Ovary (tissue), 10 donors: Measurements from ENCODE around the gene TNFSF13. TPM values are rescaled to one million over a fixed set of nuclear protein-coding genes. Genes with fewer than 3 reads are reported as not detected.

ENCODE experiments used
- DNase-seq, 5 donors: peaks; one replicate each; pipeline ENCODE4 v3.0.0-alpha.2; 2019 to 2020
- H3K27ac ChIP-seq, 2 donors: fragments of 200-600 bp; one replicate each; pipeline versions ENCODE4 v1.5.1 to v1.8.0; 2019 to 2022
- H3K27me3 ChIP-seq: fragments of 200-600 bp; one replicate; pipeline ENCODE4 v1.8.0; 2022
- H3K36me3 ChIP-seq: fragments of 200-600 bp; sonication (generic); one replicate; pipeline ENCODE4 v1.5.1; 2019
- H3K4me1 ChIP-seq: one replicate; pipeline ENCODE4 v1.8.1; 2013; ENCODE audit warnings: mild to moderate bottlenecking, moderate library complexity; ENCODE audit not compliant: insufficient read depth
- H3K4me3 ChIP-seq: fragments of 200-600 bp; sonication (generic); one replicate; pipeline ENCODE4 v1.5.1; 2017
- H3K9me3 ChIP-seq, 2 donors: fragments of 200-600 bp in 1 of 2; sonication (generic) in 1 of 2; one replicate each; pipeline versions ENCODE4 v1.5.1 to v1.8.1; 2013 to 2019; ENCODE audit warnings: mild to moderate bottlenecking in 1 of 2, moderate library complexity in 1 of 2
- EP300 ChIP-seq: sonication (generic); formaldehyde crosslinking; IDR thresholded peaks from one replicate; pipeline ENCODE4 v1.6.1; 2017; ENCODE audit warnings: antibody characterized with exemption
- POLR2A ChIP-seq: fragments of 450-650 bp; IDR thresholded peaks from one replicate; pipeline ENCODE4 v1.6.1; 2017; ENCODE audit warnings: antibody characterized with exemption, mild to moderate bottlenecking, moderate library complexity
- WGBS, 3 donors: extraction: QIAGEN DNeasy Blood & Tissue Kit in 1 of 3; methylation state at CpG; one replicate each; pipeline versions ENCODE4 v1.1.5 to v1.1.7; 2013 to 2017; 5-methylcytosine and 5-hydroxymethylcytosine counted together
- intact Hi-C, 4 donors: fragments of 100-400 bp; cut with DNase I; formaldehyde crosslinking; loops; one replicate each; pipeline versions ENCODE4 v1.11.0 to v1.15.1; 2022 to 2023
- long read RNA-seq, 3 donors: library from polyadenylated mRNA in 2 of 3; unstranded in 2 of 3; transcript quantifications; one replicate each; pipeline ENCODE4 v2.0.0 and lab custom pipeline, GENCODE V29; 2021 to 2026
- polyA plus RNA-seq, 2 donors: library from polyadenylated mRNA; stranded (reverse); fragments of 200-250 nt in 1 of 2; fragments of 350-450 nt in 1 of 2; fragmentation: Illumina TruSeq in 1 of 2; extraction: RNeasy Lipid Tissue Mini Kit (QIAGEN cat#74804) in 1 of 2; gene quantifications; one replicate each; pipeline ENCODE4 v1.2.3, GENCODE V29; 2013 to 2014
- total RNA-seq, 7 donors: library from RNA; depleted of rRNA in 2 of 7; stranded (reverse); fragments of >200 nt in 2 of 7; fragmentation: NEBNext Ultra II Directional in 3 of 7; extraction: Animal tissue kit (Norgen Biotek cat#: 25700) in 3 of 7; gene quantifications; one replicate each; pipeline versions ENCODE4 v1.1.0 to v1.2.4, GENCODE V29; 2016 to 2023
- TF ChIP-seq, protein P1 (sequence below), 3 donors: fragments of 450-650 bp in 2 of 3; fragments of 200-600 bp in 1 of 3; IDR thresholded peaks; one replicate each; pipeline versions ENCODE4 v1.5.1 to v1.8.0; 2016 to 2022; ENCODE audit warnings: antibody characterized with exemption in 3 of 3, mild to moderate bottlenecking in 1 of 3
- donor health status: DM: no; HTN: no; CAD: no; lungs with moderate emphysema.
- donor health status: DM: no; HTN: no; CAD: no.
- donor health status: Bipolar disorder and iron deficiency.
- donor health status: DM: yes; HTN: yes; CAD: no.
- donor health status: DM: no; HTN: no; CAD: no.
- donor health status: DM: yes; HTN: yes; CAD: no.

TNFSF13 gene, protein sequence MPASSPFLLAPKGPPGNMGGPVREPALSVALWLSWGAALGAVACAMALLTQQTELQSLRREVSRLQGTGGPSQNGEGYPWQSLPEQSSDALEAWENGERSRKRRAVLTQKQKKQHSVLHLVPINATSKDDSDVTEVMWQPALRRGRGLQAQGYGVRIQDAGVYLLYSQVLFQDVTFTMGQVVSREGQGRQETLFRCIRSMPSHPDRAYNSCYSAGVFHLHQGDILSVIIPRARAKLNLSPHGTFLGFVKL
- total RNA-seq (10 to 100 TPM; 10.4 to 38.8 (median 21.7) TPM), polyA plus RNA-seq (10 to 100 TPM; 16.9 to 33.1 TPM)
- long read RNA-seq, donor 1, transcript TNFSF13-202 (5 exons, 2,036 nt) = minor isoform, 12 of 110 reads
- long read RNA-seq, donor 1, transcript TNFSF13-205 (7 exons, 1,593 nt) = minor isoform, 11 of 110 reads
- long read RNA-seq, donor 1, transcript TNFSF13-201 (6 exons, 1,971 nt) = major isoform, 52 of 110 reads
- long read RNA-seq, donor 1, partial matches to known transcripts = 9 of 110 reads
- long read RNA-seq, donor 1, other reads (novel, unspliced or antisense) = 22 of 110 reads
- long read RNA-seq, donor 2, partial matches to known transcripts = 0 of 2 reads
- long read RNA-seq, donor 2, other reads (novel, unspliced or antisense) = 0 of 2 reads
- long read RNA-seq, donor 3, transcript TNFSF13-201 (6 exons, 1,971 nt) = major isoform, 27 of 50 reads
- long read RNA-seq, donor 3, partial matches to known transcripts = 1 of 50 reads
- long read RNA-seq, donor 3, other reads (novel, unspliced or antisense) = 15 of 50 reads

DNA sequence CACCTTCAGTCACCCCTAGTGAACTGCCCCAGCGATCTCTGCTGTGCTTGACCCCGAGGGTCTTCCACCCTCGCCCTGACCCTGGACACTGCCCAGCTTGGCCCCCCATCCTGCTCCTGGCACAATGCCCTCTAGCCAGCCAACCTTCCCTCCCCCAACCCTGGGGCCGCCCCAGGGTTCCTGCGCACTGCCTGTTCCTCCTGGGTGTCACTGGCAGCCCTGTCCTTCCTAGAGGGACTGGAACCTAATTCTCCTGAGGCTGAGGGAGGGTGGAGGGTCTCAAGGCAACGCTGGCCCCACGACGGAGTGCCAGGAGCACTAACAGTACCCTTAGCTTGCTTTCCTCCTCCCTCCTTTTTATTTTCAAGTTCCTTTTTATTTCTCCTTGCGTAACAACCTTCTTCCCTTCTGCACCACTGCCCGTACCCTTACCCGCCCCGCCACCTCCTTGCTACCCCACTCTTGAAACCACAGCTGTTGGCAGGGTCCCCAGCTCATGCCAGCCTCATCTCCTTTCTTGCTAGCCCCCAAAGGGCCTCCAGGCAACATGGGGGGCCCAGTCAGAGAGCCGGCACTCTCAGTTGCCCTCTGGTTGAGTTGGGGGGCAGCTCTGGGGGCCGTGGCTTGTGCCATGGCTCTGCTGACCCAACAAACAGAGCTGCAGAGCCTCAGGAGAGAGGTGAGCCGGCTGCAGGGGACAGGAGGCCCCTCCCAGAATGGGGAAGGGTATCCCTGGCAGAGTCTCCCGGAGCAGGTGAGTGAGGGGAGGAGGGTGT, at the start of gene TNFSF13:
Gene TNFSF13 (plus strand): TSS at position 207 of the 776 bp plus-strand sequence. CDS start 290 bp downstream, at position 497.
- Histone ChIP-seq H3K9me3 (no peaks in the 10 kb centered on the region), H3K27me3 (no peaks in the 10 kb centered on the region), H3K4me1 (peaks cover 27% of the 10 kb centered on the region), H3K27ac (peak within 1 kb of the TSS; percentile 92 to 99), H3K4me3 (peak within 1 kb of the TSS; percentile 19), H3K36me3 (no peaks in the 10 kb centered on the region)
- intact Hi-C loops = loop anchor here in 1 of 4 donors (5.0 to 10.0 kb wide), 2 partner anchors 46 to 204 kb away; partner anchors contain the start of genes KCTD11 and TMEM95
- no peak for TF ChIP-seq EP300
- TF ChIP-seq POLR2A = no peak
- TF ChIP-seq, protein P1, sequence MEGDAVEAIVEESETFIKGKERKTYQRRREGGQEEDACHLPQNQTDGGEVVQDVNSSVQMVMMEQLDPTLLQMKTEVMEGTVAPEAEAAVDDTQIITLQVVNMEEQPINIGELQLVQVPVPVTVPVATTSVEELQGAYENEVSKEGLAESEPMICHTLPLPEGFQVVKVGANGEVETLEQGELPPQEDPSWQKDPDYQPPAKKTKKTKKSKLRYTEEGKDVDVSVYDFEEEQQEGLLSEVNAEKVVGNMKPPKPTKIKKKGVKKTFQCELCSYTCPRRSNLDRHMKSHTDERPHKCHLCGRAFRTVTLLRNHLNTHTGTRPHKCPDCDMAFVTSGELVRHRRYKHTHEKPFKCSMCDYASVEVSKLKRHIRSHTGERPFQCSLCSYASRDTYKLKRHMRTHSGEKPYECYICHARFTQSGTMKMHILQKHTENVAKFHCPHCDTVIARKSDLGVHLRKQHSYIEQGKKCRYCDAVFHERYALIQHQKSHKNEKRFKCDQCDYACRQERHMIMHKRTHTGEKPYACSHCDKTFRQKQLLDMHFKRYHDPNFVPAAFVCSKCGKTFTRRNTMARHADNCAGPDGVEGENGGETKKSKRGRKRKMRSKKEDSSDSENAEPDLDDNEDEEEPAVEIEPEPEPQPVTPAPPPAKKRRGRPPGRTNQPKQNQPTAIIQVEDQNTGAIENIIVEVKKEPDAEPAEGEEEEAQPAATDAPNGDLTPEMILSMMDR (IDR thresholded peaks at IDR 0.05) = no peak
- WGBS, 3 donors = 25 to 28% (median 28%) methylated on average over 16 of the region's 16 CpGs
- peak; percentile 55 to 86 (median 79) for DNase-seq

DNA sequence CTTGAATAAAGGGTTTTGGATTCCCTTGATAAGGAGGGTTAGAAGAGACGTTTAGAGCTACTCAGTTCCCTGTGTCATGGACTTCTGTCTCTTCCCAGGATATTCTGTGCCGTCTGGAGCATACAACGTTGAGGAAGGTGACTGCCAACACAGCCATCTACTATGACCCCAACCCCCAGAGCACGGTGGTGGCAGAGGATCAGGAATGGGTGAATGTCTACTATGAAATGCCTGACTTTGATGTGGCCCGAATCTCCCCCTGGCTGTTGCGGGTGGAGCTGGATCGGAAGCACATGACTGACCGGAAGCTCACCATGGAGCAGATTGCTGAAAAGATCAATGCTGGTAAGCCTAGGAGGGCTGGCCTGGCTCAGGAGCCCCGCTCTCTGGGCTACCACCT, 49.7 kb upstream of the TNFSF13 start:
- 89 to 91% (median 89%) methylated on average over 9 of the region's 9 CpGs for WGBS, 3 donors

GRCh38 chr17:7509937-7510336, 48.6 kb upstream of the TNFSF13 start:
- H3K36me3 ChIP-seq = no peaks in the 10 kb centered on the region
- intact Hi-C loops = loop anchor here in 2 of 4 donors (2.0 to 10.0 kb wide), 4 partner anchors 47 to 85 kb away; partner anchors contain the start of genes SENP3 (in 1 of the 2), SOX15 (in 1 of the 2) and TNFSF13 (in 1 of the 2)
- WGBS, 3 donors = 55 to 76% (median 56%) methylated on average over 5 of the region's 5 CpGs

More for the DNA sequence above, 49.7 kb upstream of the TNFSF13 start:
- intact Hi-C loops = no loop called here
- H3K4me3 ChIP-seq = no peak overlapping the region
- no peak overlapping the region for H3K27ac ChIP-seq
- no peaks in the 10 kb centered on the region for H3K36me3 ChIP-seq
- H3K27me3 ChIP-seq = no peaks in the 10 kb centered on the region
- TF ChIP-seq POLR2A = no peak
- H3K9me3 ChIP-seq = no peaks in the 10 kb centered on the region
- H3K4me1 ChIP-seq = no peaks in the 10 kb centered on the region
- no peak for DNase-seq

GRCh38 chr17:7511108-7511507, 47.4 kb upstream of the TNFSF13 start:
- Histone ChIP-seq H3K9me3 (no peaks in the 10 kb centered on the region), H3K36me3 (no peaks in the 10 kb centered on the region), H3K27ac (no peak overlapping the region), H3K4me1 (no peaks in the 10 kb centered on the region), H3K4me3 (no peak overlapping the region), H3K27me3 (no peaks in the 10 kb centered on the region)
- intact Hi-C loops = loop anchor here in 2 of 4 donors (2.0 to 10.0 kb wide), 4 partner anchors 46 to 84 kb away; partner anchors contain the start of genes SENP3 (in 1 of the 2), SOX15 (in 1 of the 2) and TNFSF13 (in 1 of the 2)
- WGBS, 3 donors = 58 to 63% (median 62%) methylated on average over 10 of the region's 10 CpGs
- no peak for DNase-seq
- TF ChIP-seq POLR2A (no peak), EP300 (no peak)
- TF ChIP-seq, protein P1 (IDR thresholded peaks at IDR 0.05) = no peak

More at GRCh38 chr17:7509937-7510336, 48.6 kb upstream of the TNFSF13 start:
- Histone ChIP-seq H3K27ac (no peak overlapping the region), H3K27me3 (no peaks in the 10 kb centered on the region), H3K4me1 (no peaks in the 10 kb centered on the region), H3K4me3 (no peak overlapping the region), H3K9me3 (no peaks in the 10 kb centered on the region)
- no peak for DNase-seq
- no peak for TF ChIP-seq EP300
- no peak for TF ChIP-seq POLR2A
- TF ChIP-seq, protein P1 (IDR thresholded peaks at IDR 0.05) = no peak
